DND-41 (cell line): Measurements from ENCODE around the gene UBR1.

Experiments
- EZH2 ChIP-seq: IDR thresholded peaks from 3 replicates; pipeline ENCODE4 v1.6.1; 2012; ENCODE audit warnings: borderline replicate concordance, low read depth, mild to moderate bottlenecking, moderate library complexity, low read length, inconsistent platforms; ENCODE audit not compliant: severe bottlenecking
- TF ChIP-seq, protein P1 (sequence below): IDR thresholded peaks from 2 replicates; pipeline ENCODE4 v1.5.1; 2012; ENCODE audit warnings: borderline replicate concordance, low read length, moderate library complexity, mild to moderate bottlenecking; ENCODE audit not compliant: poor library complexity, severe bottlenecking; ENCODE audit errors: extremely low read depth

DNA sequence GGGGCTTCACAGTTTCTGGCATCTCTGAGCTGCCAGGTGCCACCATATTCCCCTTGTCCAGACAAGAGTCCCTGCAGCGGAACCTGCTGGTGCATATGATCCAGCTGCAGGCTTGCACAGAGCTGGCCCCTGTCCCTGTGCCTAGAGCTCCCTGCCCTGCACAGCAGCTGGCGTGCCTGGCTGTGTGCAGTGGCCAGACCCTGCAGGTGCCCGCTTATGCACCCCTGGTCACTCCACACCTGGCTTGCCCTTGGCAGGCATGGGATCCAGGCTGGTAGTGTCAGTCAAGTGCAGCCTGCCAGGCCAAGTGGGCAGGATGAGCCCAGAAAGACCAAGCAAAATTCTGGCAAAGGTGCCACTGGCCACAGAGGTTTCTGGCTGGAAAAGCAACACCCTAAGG, 96.6 kb downstream of the UBR1 start:
- TF ChIP-seq, protein P1, sequence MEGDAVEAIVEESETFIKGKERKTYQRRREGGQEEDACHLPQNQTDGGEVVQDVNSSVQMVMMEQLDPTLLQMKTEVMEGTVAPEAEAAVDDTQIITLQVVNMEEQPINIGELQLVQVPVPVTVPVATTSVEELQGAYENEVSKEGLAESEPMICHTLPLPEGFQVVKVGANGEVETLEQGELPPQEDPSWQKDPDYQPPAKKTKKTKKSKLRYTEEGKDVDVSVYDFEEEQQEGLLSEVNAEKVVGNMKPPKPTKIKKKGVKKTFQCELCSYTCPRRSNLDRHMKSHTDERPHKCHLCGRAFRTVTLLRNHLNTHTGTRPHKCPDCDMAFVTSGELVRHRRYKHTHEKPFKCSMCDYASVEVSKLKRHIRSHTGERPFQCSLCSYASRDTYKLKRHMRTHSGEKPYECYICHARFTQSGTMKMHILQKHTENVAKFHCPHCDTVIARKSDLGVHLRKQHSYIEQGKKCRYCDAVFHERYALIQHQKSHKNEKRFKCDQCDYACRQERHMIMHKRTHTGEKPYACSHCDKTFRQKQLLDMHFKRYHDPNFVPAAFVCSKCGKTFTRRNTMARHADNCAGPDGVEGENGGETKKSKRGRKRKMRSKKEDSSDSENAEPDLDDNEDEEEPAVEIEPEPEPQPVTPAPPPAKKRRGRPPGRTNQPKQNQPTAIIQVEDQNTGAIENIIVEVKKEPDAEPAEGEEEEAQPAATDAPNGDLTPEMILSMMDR: no peak
- no peak for TF ChIP-seq EZH2
